NCI-H345 treated with DMSO at 0.1 percent for 48 hours (cell line): ENCODE data around the gene EMID1.
"Not testable (repeated sequence)": the region's sequence is repeated elsewhere in the genome, so short reads cannot be mapped to it uniquely, and the experiment has no call there.

ENCODE experiments used
- DNase-seq: peaks from one replicate; lab custom pipeline; 2025; ENCODE audit not compliant: unreplicated experiment; lab: John Stamatoyannopoulos, UW

Gene EMID1

GRCh38 chr22:29209624-29209929 lies 3.9 kb downstream of the EMID1 start:
- DNase-seq: no peak

GRCh38 chr22:29211066-29211465 lies 5.4 kb downstream of the EMID1 start:
- no peak for DNase-seq

- DNase-seq: no peak
Observed at GRCh38 chr22:29211466-29211865, 5.8 kb downstream of the EMID1 start.

- DNase-seq: no peak
Observed at GRCh38 chr22:29212743-29213142, 7.0 kb downstream of the EMID1 start.

DNA sequence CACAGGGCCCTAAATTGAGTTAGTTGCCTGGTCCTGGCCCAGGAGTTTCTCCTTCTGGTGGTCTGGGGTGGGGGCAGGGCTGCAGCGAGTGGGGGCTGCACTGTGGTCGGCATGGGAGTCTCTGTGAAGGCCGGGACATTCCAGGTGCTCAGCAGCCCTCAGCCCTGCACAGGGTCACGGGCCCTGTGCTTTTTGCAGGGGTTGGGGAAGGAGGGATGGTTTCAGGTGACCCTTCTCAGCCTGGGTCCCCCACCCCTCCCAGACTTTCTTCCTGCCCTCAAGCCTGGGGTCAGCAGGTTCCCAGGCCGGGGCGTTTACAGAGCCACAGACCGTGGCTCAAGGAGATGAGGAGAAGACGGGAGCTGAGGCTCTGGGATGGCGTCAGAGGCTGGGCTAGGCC lies 7.8 kb downstream of the EMID1 start:
- no peak for DNase-seq

GRCh38 chr22:29214232-29214631 lies 8.5 kb downstream of the EMID1 start:
- DNase-seq: no peak

- DNase-seq: no peak
Observed at GRCh38 chr22:29215012-29215860, 9.5 kb downstream of the EMID1 start.

DNA sequence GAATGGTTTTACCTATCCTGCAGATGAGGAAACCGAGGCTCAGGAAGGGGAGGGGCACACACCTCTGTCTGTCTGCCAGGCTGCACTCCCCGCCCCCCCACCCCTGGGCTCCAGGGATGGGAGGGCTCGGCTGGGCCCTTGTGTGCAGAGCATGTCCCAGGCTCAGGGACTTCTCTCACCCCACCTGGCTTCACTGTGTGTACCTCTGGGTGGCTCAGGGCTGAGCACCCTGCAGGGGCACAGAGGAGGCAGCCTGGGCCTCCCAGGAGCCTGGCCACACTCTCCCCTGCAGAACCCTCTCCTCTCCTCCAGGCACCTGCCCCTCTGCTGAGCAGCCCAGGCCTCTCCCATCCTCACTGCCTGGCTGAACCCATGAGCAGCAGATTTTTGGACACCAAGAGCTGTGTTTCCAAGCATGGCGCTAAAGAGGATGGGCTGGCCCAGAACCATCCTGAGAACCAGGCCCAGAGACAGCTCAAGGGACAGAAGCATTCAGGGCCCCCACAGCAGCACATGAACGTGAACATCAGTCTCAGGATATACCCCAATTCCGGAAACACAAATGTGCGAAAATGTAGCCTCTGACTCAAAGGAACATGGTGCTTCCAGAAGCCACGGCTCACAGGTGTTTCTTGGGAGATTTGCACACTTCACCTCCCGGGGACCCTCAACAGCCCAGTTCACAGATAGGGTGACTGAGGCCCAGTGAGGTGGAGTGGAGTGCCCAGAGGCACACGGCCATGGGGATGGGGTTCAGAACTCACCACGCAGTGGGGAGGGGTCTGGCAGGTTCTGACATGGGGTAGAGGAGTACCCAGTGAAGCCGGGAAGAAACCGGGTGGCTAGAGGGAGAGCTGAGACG lies 10.5 kb downstream of the EMID1 start:
- no peak for DNase-seq

DNA sequence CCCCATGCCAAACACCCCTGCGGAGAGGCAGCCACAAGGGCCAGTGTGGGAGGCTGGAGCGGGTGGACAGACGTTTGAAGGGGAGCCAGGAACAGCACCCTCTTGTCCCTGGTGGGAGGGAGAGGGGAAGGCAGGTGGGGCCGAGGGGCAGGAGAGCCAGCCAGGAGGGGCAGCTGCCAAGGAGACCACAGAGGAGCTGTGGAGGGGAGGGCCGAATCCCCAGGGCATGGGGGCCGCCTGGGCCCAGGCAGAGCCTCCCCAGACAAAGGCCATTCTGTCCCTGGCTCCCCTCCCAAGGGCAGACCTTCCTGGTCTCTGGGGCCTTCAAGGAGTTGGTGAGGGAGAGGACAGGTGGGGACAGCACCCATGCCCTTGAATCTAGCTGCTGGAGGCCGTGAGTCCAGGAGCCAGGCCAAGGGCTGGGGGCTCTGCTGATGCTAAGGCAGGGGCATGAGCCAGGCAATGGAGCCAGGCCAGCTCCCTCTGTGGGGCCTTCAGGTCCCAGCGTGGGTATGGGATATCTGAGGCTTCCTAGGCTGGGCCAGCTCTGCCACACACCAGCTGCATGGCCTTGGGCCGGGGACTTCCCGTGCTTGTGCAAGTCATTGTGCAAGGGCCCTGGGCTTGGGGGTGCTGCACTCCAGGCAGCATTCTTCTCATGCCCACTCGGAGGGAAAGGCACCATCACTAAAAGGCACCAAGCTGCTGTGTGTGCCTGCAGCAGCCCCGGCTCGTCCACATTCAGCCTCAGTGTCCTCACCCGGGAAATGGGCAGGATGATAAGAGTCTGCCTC lies 11.4 kb downstream of the EMID1 start:
- DNase-seq: no peak

DNA sequence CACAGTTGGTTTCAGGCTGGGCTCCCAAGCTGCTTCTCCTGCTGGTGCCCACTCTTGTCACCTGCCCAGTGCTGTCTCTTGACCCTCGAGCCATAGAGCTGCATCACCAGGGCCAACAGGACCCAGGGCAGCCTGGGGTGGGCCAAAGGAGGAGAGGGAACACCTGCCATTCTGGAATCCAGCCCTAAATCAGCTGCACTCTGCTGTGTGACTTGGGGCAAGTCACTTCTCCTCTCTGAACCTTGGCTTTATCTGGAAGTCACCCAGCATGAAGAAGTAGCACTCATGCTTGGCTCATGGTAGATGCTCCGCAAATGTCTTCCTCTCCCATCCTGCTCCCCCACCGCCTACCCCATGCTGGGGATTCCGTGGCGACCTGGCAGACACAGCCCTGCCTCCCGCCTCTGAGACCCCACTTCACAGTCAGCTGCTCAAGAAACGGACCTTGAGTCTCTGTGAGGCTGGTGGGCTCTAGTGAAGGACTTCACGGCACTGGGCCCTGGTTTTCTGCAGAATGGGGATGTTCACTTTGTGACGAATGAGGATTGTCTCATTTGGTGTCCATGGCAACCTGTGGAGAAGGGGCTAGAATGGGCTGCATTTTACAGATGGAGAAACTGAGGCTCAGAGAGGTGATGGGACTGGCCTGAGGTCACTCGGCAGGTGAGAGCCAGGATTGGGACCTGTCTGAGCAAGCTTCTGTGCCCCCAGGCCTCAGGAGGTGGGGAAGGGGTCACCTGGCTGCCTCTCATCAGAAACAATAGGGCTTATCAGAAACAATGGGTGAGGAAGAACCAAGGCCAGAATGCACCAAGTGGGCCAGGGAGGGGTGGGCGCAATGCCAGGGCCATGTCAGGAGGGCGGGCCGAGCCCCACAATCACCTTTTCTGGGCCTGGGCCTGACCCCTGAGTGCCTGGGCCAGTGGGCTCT lies 12.4 kb downstream of the EMID1 start:
- DNase-seq: no peak

- no peak for DNase-seq
Observed at GRCh38 chr22:29218758-29219408, 13.2 kb downstream of the EMID1 start.

GRCh38 chr22:29219409-29219782 lies 13.7 kb downstream of the EMID1 start:
- DNase-seq: not testable (repeated sequence)

DNA sequence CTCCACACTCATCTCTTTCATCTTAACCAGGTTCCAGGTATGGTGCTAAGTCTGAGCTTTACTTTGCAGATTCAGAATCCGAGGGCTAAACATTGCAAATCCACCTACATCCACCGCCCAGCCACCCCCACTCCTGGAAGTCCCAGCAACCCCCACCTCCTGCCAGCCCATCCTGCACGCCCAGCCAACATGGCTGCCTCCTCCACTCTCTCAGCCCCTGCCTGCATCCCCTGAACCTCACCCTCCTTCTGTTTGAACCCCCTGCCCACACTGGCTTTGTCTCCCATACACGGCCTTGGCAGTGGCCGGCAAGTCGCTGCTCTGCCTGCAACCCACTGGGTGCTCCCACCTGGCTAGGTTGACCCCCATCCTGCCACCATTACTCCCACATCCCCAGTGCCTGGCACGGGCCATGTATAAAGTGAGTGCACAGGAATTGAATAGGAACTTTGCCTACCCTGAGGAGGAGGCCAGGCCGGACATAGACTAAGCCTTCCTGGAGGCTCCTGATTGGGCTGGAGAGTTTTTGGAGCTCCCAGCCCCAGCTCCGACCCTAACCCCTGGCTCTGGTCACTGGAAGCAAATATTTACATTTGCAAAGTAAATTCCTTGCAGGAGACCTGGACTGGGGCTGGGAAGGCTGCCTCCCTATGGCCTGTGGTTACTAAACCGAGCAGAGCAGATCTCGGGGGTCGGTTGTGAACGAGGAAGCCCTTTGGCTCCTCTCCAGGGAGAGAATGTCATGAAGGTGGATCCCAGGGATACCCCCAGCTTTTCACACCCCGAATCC lies 14.4 kb downstream of the EMID1 start:
- DNase-seq: no peak

GRCh38 chr22:29224121-29224858 lies 18.6 kb downstream of the EMID1 start:
- DNase-seq: no peak

DNA sequence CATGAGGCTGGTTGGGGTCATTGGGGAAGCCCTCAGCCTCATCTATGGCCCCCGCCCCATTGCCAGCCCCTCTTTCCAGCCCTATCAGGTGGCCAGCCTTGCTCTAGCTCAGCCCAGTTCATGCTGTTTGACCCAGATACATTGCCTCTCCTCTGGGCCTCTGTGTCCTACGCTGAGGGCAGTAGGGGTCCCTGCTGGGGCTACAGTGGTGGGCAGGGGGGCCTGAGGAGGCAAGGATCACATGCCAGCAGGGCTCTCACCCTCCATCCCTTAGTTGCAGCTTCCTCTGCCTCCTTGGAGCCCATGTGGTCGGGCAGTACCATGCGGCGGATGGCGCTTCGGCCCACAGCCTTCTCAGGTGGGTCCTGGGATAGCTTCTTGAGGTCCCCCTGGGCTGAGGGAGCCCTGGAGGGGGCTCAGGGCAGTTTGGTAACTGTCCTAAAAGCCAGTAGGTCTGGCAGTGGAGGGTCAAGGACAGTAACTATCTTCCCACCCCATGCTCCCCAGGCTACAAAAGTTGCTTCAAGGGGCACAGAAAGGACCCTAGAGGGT lies 19.2 kb downstream of the EMID1 start:
- no peak for DNase-seq

DNA sequence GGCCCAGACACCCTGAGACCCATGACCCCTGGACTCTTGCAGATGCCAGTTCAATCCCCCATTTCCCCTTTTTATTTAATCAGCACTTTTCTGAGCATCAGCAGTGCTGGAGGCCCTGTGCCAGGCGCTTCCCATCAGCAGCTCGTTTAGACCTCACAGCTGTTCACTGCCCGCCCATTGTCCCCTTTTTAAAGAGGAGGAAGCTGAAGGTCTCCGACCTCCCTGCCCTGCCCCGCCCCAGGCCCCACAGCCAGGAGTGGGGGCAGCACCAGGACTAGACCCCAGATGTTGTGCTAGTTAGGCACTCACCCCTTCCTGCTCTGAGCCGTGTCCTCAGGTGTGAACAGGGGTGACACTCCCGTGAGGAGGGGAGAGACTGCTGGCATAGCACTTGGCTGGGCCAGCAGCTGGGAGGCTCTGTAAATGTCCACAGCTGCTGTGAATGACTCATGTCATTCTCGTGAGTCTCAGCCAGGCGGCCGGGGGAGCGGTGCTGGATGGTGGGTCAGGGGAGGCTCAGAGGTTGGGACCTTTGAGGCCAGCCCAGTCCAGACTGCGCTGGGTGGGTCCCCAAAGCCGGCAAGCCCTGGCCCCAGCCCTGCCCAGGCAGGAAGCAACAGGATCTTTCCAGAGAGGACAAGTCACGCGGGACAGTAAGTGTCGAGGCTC lies 19.9 kb downstream of the EMID1 start:
- DNase-seq: no peak

GRCh38 chr22:29226351-29226981 lies 20.8 kb downstream of the EMID1 start:
- no peak for DNase-seq
